ENCODE data around the gene HUNK. TPM values are rescaled to one million over a fixed set of nuclear protein-coding genes. Genes with fewer than 3 reads are reported as not detected.
"Not testable (repeated sequence)": the region's sequence is repeated elsewhere in the genome, so short reads cannot be mapped to it uniquely, and the experiment has no call there.

HUNK gene
- total RNA-seq, 2 experiments from 2014 or later: not detected

DNA sequence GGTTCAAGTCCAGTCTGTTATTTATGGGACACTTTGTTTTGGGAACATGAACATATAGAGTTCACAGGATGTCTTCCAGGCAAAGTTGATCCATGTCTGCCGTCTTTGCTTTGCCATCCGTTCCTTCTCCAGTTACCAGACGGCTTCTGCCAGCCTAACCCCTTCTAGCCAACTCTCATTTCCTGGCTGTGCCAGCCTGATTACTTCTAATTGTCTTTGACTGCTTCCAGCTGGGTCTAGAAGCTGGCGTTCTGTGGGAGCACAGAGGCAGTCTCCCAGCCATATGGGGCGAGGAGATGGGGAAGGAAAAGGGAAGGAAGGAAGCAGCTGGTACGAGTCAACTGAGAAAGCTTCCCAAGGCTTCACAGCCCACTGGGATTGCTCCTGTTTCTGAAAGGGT, 3.1 kb upstream of the HUNK start:
- Mint-ChIP-seq H3K27ac (no peak overlapping the region), H3K4me3 (no peak overlapping the region), H3K27me3 (peaks cover 41% of the 10 kb centered on the region), H3K4me1 (ENCODE audit: low read depth) (peaks cover 11% of the 10 kb centered on the region), H3K9me3 (no peaks in the 10 kb centered on the region), H3K36me3 (ENCODE audit: low read depth) (no peaks in the 10 kb centered on the region)
- DNase-seq: no peak
- Histone ChIP-seq H3K4me1 (ENCODE audit: insufficient read depth, low read length) (peaks cover 12% of the 10 kb centered on the region), H3K4me3 (ENCODE audit: low read length) (no peak overlapping the region), H3K27me3 (ENCODE audit: control insufficient read depth in 1 of 2, insufficient read depth in 2 of 2, low read length in 2 of 2) (peaks cover 20 to 27% of the 10 kb centered on the region in 2 experiments), H3K27ac (ENCODE audit: low read depth in 1 of 2, low read length in 2 of 2) (no peak overlapping the region), H3K9me3 (ENCODE audit: control insufficient read depth in 1 of 2, insufficient read depth in 1 of 2, low read length in 2 of 2) (peaks cover 0 to 9% of the 10 kb centered on the region in 2 experiments), H3K36me3 (ENCODE audit: insufficient read depth, low read length) (no peaks in the 10 kb centered on the region)
- ChIA-PET POLR2A (no interaction called here), CTCF (no interaction called here)
- intact Hi-C loops (cut with DNase I, micrococcal nuclease): loop anchor here in 1 of 2 experiments (5.0 kb wide), 1 partner anchor 388 kb away; no protein-coding TSS in a partner anchor
- ATAC-seq (ENCODE audit: poor library complexity): no peak
- TF ChIP-seq, protein P1, sequence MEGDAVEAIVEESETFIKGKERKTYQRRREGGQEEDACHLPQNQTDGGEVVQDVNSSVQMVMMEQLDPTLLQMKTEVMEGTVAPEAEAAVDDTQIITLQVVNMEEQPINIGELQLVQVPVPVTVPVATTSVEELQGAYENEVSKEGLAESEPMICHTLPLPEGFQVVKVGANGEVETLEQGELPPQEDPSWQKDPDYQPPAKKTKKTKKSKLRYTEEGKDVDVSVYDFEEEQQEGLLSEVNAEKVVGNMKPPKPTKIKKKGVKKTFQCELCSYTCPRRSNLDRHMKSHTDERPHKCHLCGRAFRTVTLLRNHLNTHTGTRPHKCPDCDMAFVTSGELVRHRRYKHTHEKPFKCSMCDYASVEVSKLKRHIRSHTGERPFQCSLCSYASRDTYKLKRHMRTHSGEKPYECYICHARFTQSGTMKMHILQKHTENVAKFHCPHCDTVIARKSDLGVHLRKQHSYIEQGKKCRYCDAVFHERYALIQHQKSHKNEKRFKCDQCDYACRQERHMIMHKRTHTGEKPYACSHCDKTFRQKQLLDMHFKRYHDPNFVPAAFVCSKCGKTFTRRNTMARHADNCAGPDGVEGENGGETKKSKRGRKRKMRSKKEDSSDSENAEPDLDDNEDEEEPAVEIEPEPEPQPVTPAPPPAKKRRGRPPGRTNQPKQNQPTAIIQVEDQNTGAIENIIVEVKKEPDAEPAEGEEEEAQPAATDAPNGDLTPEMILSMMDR (IDR thresholded peaks at IDR 0.05): no peak

DNA sequence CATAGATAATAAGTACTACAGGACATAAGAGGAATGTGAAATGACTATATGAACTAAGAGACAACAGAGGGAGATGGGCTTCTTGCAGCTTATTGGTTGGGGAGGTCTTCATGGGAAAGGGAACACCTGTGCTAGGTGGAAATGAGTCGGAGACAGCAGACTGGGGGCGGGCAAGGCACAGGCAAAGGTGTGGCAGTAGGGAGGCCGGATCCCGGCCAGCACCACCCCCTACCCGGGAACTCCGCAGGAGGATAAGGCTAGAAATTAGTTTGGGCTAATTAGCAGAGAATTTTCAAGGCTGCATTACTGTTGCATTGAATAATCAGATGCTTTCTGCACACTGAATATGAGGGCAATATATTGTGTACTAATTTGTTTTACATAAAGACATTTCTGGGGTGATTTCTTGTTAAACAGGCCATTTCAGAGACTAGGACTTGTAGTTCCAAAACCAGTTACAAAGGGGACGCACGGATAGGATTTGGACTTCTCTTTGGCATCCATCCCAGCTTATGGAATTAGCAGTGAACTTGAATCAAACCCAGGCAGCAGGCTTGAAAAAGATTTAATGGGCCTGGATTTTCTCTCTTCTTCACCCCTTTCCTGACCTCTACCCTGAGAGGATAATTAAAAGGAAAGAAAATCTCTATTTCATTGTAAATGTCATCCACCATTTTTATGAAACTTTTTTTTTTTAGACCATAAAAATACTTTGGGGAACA, 2.2 kb upstream of the HUNK start:
- no peaks in the 10 kb centered on the region for H3K36me3 ChIP-seq (ENCODE audit: insufficient read depth, low read length)
- no peaks in the 10 kb centered on the region for H3K36me3 Mint-ChIP-seq (ENCODE audit: low read depth)
- ChIA-PET CTCF (no interaction called here), POLR2A (no interaction called here)
- no peak overlapping the region for H3K4me3 ChIP-seq (ENCODE audit: low read length)
- peaks cover 12% of the 10 kb centered on the region for H3K4me1 ChIP-seq (ENCODE audit: insufficient read depth, low read length)
- TF ChIP-seq, protein P1 (IDR thresholded peaks at IDR 0.05): no peak
- no peak for ATAC-seq (ENCODE audit: poor library complexity)
- H3K27me3 ChIP-seq (ENCODE audit: control insufficient read depth in 1 of 2, insufficient read depth in 2 of 2, low read length in 2 of 2): peaks cover 25 to 36% of the 10 kb centered on the region in 2 experiments
- no peak for DNase-seq
- H3K9me3 Mint-ChIP-seq: no peaks in the 10 kb centered on the region
- H3K4me1 Mint-ChIP-seq (ENCODE audit: low read depth): peaks cover 11% of the 10 kb centered on the region
- no peak overlapping the region for H3K27ac ChIP-seq (ENCODE audit: low read depth in 1 of 2, low read length in 2 of 2)
- intact Hi-C loops (cut with DNase I, micrococcal nuclease): no loop called here
- H3K27me3 Mint-ChIP-seq: peaks cover 50% of the 10 kb centered on the region
- no peak overlapping the region for H3K27ac Mint-ChIP-seq
- no peak overlapping the region for H3K4me3 Mint-ChIP-seq
- H3K9me3 ChIP-seq (ENCODE audit: control insufficient read depth in 1 of 2, insufficient read depth in 1 of 2, low read length in 2 of 2): peaks cover 0 to 12% of the 10 kb centered on the region in 2 experiments

DNA sequence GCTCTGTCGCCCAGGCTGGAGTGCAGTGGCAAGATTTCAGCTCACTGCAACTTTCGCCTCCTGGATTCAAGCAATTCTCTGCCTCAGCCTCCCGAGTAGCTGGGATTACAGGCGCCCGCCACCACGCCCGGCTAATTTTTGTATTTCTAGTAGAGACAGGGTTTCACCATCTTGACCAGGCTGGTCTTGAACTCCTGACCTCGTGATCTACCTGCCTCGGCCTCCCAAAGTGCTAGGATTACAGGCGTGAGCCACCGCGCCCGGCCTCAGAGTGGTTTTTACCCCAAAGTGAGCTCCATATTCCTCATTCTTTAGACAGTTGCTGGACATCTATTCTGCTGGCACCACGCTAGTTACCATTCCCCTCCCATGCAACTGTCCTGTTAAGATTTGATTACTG, 1.4 kb upstream of the HUNK start:
- Histone ChIP-seq H3K9me3 (ENCODE audit: control insufficient read depth in 1 of 2, insufficient read depth in 1 of 2, low read length in 2 of 2) (peaks cover 0 to 12% of the 10 kb centered on the region in 2 experiments), H3K4me1 (ENCODE audit: insufficient read depth, low read length) (peaks cover 12% of the 10 kb centered on the region), H3K27me3 (ENCODE audit: control insufficient read depth in 1 of 2, insufficient read depth in 2 of 2, low read length in 2 of 2) (peaks cover 28 to 41% of the 10 kb centered on the region in 2 experiments)
- H3K4me3 Mint-ChIP-seq: peak overlapping the region; percentile 83
- ATAC-seq (ENCODE audit: poor library complexity); POLR2A ChIA-PET; H3K36me3 ChIP-seq (ENCODE audit: insufficient read depth, low read length); CTCF ChIA-PET; H3K36me3 Mint-ChIP-seq (ENCODE audit: low read depth); DNase-seq; H3K9me3 Mint-ChIP-seq; H3K27ac ChIP-seq (ENCODE audit: low read depth in 1 of 2, low read length in 2 of 2); H3K27ac Mint-ChIP-seq; intact Hi-C loops (cut with DNase I, micrococcal nuclease); H3K4me3 ChIP-seq (ENCODE audit: low read length): not testable (repeated sequence)
- peaks cover 57% of the 10 kb centered on the region for H3K27me3 Mint-ChIP-seq
- peaks cover 11% of the 10 kb centered on the region for H3K4me1 Mint-ChIP-seq (ENCODE audit: low read depth)

DNA sequence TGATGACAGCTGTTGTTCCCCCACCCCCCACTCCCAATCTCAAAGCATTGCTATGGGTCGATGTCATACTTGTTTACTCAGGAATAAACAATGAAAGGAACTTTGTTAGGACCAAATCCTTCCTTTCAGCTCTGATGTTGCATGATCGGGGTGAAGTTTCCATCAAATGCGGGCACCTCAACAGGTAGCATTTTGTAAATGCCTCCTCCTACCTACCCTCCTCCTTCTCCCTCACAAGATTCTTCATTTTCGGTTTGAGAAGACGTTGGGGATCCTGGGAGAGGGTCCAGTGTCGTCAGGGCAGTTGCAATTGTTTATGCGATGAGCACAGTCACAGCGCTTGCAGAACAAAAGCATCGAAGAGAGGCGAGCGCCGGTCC, 758 bp upstream of the HUNK start:
- DNase-seq (no peak), ATAC-seq (ENCODE audit: poor library complexity) (no peak)
- H3K27me3 ChIP-seq (ENCODE audit: control insufficient read depth in 1 of 2, insufficient read depth in 2 of 2, low read length in 2 of 2): peaks cover 30 to 43% of the 10 kb centered on the region in 2 experiments
- intact Hi-C loops (cut with DNase I, micrococcal nuclease): no loop called here
- no peak overlapping the region for H3K4me3 ChIP-seq (ENCODE audit: low read length)
- H3K36me3 ChIP-seq (ENCODE audit: insufficient read depth, low read length): no peaks in the 10 kb centered on the region
- H3K4me1 ChIP-seq (ENCODE audit: insufficient read depth, low read length): peaks cover 12% of the 10 kb centered on the region
- H3K4me1 Mint-ChIP-seq (ENCODE audit: low read depth): peaks cover 11% of the 10 kb centered on the region
- peaks cover 0 to 12% of the 10 kb centered on the region in 2 experiments for H3K9me3 ChIP-seq (ENCODE audit: control insufficient read depth in 1 of 2, insufficient read depth in 1 of 2, low read length in 2 of 2)
- no peaks in the 10 kb centered on the region for H3K36me3 Mint-ChIP-seq (ENCODE audit: low read depth)
- H3K27ac ChIP-seq (ENCODE audit: low read depth in 1 of 2, low read length in 2 of 2): no peak overlapping the region
- no peak overlapping the region for H3K27ac Mint-ChIP-seq
- H3K27me3 Mint-ChIP-seq: peaks cover 62% of the 10 kb centered on the region
- H3K9me3 Mint-ChIP-seq: no peaks in the 10 kb centered on the region
- peak overlapping the region; percentile 83 for H3K4me3 Mint-ChIP-seq
- TF ChIP-seq, protein P1 (IDR thresholded peaks at IDR 0.05): no peak
- ChIA-PET POLR2A (no interaction called here), CTCF (no interaction called here)

Data from CD4-positive, alpha-beta T cell (primary cell).